Measurements from ENCODE around the gene L3MBTL3.

The L3MBTL3 gene

GRCh38 chr6:130034378-130035146 is 16.2 kb downstream of the L3MBTL3 start:
- DNase-seq (ENCODE audit: extremely low read depth, low read depth) = peak; percentile 25
- TF ChIP-seq CTCF (IDR thresholded peaks at IDR 0.05; ENCODE audit: low read depth, low read length, missing control alignments) = no peak
- H3K4me3 ChIP-seq (replicated peaks; ENCODE audit: low read depth, low read length) = no peak overlapping the region

- DNase-seq (ENCODE audit: extremely low read depth, low read depth) = no peak
- no peak overlapping the region for H3K4me3 ChIP-seq (replicated peaks; ENCODE audit: low read depth, low read length)
- no peak for TF ChIP-seq CTCF (IDR thresholded peaks at IDR 0.05; ENCODE audit: low read depth, low read length, missing control alignments)
Observed at GRCh38 chr6:130035211-130035610, 16.8 kb downstream of the L3MBTL3 start.

GRCh38 chr6:130037207-130037811 is 18.9 kb downstream of the L3MBTL3 start:
- no peak for DNase-seq (ENCODE audit: extremely low read depth, low read depth)
- TF ChIP-seq CTCF (IDR thresholded peaks at IDR 0.05; ENCODE audit: low read depth, low read length, missing control alignments) = peak; percentile 22
- no peak overlapping the region for H3K4me3 ChIP-seq (replicated peaks; ENCODE audit: low read depth, low read length)

- no peak for DNase-seq (ENCODE audit: extremely low read depth, low read depth)
- no peak overlapping the region for H3K4me3 ChIP-seq (replicated peaks; ENCODE audit: low read depth, low read length)
- no peak for TF ChIP-seq CTCF (IDR thresholded peaks at IDR 0.05; ENCODE audit: low read depth, low read length, missing control alignments)
Observed at GRCh38 chr6:130041594-130041993, 23.2 kb downstream of the L3MBTL3 start.

- H3K4me3 ChIP-seq (replicated peaks; ENCODE audit: low read depth, low read length) = no peak overlapping the region
- no peak for DNase-seq (ENCODE audit: extremely low read depth, low read depth)
- TF ChIP-seq CTCF (IDR thresholded peaks at IDR 0.05; ENCODE audit: low read depth, low read length, missing control alignments) = no peak
Observed at GRCh38 chr6:130043344-130043743, 25.0 kb downstream of the L3MBTL3 start.

- TF ChIP-seq CTCF (IDR thresholded peaks at IDR 0.05; ENCODE audit: low read depth, low read length, missing control alignments) = no peak
- DNase-seq (ENCODE audit: extremely low read depth, low read depth) = no peak
- no peak overlapping the region for H3K4me3 ChIP-seq (replicated peaks; ENCODE audit: low read depth, low read length)
Observed at GRCh38 chr6:130045622-130046021, 27.2 kb downstream of the L3MBTL3 start.
